Measurements from ENCODE around the gene CLCN6.
A peak's percentile ranks its signal among the peaks of the same experiment; 100 is the strongest.

Gene CLCN6

GRCh38 chr1:11781297-11781696, 24.7 kb upstream of the CLCN6 start:
- H3K27ac ChIP-seq = no peak overlapping the region
- peaks cover 17% of the 10 kb centered on the region for H3K27me3 ChIP-seq
- no peaks in the 10 kb centered on the region for H3K36me3 ChIP-seq
- H3K9me3 ChIP-seq = no peaks in the 10 kb centered on the region
- H3K4me3 ChIP-seq (ENCODE audit: low read depth in 1 of 2, low read length in 1 of 2) = no peak overlapping the region
- TF ChIP-seq CTCF (IDR thresholded peaks at IDR 0.05) = no peak
- no peaks in the 10 kb centered on the region for H3K4me1 ChIP-seq (ENCODE audit: control insufficient read depth in 1 of 2, insufficient read depth in 1 of 2, low read depth in 1 of 2, low read length in 1 of 2)

- no peak overlapping the region for H3K27ac ChIP-seq
- H3K4me3 ChIP-seq (ENCODE audit: low read depth in 1 of 2, low read length in 1 of 2) = no peak overlapping the region
- no peaks in the 10 kb centered on the region for H3K9me3 ChIP-seq
- peaks cover 17% of the 10 kb centered on the region for H3K27me3 ChIP-seq
- no peaks in the 10 kb centered on the region for H3K36me3 ChIP-seq
- H3K4me1 ChIP-seq (ENCODE audit: control insufficient read depth in 1 of 2, insufficient read depth in 1 of 2, low read depth in 1 of 2, low read length in 1 of 2) = no peaks in the 10 kb centered on the region
- TF ChIP-seq CTCF (IDR thresholded peaks at IDR 0.05) = no peak
Observed at GRCh38 chr1:11782127-11782708, 23.8 kb upstream of the CLCN6 start.

GRCh38 chr1:11783556-11783955, 22.4 kb upstream of the CLCN6 start:
- Histone ChIP-seq H3K4me3 (ENCODE audit: low read depth in 1 of 2, low read length in 1 of 2) (no peak overlapping the region), H3K27me3 (peaks cover 17% of the 10 kb centered on the region), H3K9me3 (no peaks in the 10 kb centered on the region), H3K27ac (no peak overlapping the region), H3K36me3 (no peaks in the 10 kb centered on the region), H3K4me1 (ENCODE audit: control insufficient read depth in 1 of 2, insufficient read depth in 1 of 2, low read depth in 1 of 2, low read length in 1 of 2) (no peaks in the 10 kb centered on the region)
- no peak for TF ChIP-seq CTCF (IDR thresholded peaks at IDR 0.05)

- H3K36me3 ChIP-seq = peaks cover 6% of the 10 kb centered on the region
- TF ChIP-seq CTCF (IDR thresholded peaks at IDR 0.05) = no peak
- no peak overlapping the region for H3K27ac ChIP-seq
- H3K4me1 ChIP-seq (ENCODE audit: control insufficient read depth in 1 of 2, insufficient read depth in 1 of 2, low read depth in 1 of 2, low read length in 1 of 2) = no peaks in the 10 kb centered on the region
- peaks cover 17% of the 10 kb centered on the region for H3K27me3 ChIP-seq
- H3K9me3 ChIP-seq = no peaks in the 10 kb centered on the region
- H3K4me3 ChIP-seq (ENCODE audit: low read depth in 1 of 2, low read length in 1 of 2) = no peak overlapping the region
Observed at GRCh38 chr1:11784256-11784992, 21.6 kb upstream of the CLCN6 start.

GRCh38 chr1:11784993-11785769, 20.8 kb upstream of the CLCN6 start:
- Histone ChIP-seq H3K36me3 (peaks cover 13% of the 10 kb centered on the region), H3K4me3 (ENCODE audit: low read depth in 1 of 2, low read length in 1 of 2) (peak overlapping the region in 1 of 2 experiments; percentile 16), H3K27me3 (peaks cover 17% of the 10 kb centered on the region), H3K4me1 (ENCODE audit: control insufficient read depth in 1 of 2, insufficient read depth in 1 of 2, low read depth in 1 of 2, low read length in 1 of 2) (no peaks in the 10 kb centered on the region), H3K27ac (no peak overlapping the region), H3K9me3 (no peaks in the 10 kb centered on the region)
- peak; percentile 80 for TF ChIP-seq CTCF (IDR thresholded peaks at IDR 0.05)
